HG03442 (cell line): Measurements from ENCODE around the gene MARS2.
"Not testable (repeated sequence)": the region's sequence is repeated elsewhere in the genome, so short reads cannot be mapped to it uniquely, and the experiment has no call there.

Source experiments
- ATAC-seq: cut with Tn5 transposase; IDR thresholded peaks from one replicate; pipeline ENCODE4 v1.9.1; 2021; ENCODE audit warnings: mild to moderate bottlenecking, moderate library complexity; ENCODE audit not compliant: unreplicated experiment

MARS2 gene

DNA sequence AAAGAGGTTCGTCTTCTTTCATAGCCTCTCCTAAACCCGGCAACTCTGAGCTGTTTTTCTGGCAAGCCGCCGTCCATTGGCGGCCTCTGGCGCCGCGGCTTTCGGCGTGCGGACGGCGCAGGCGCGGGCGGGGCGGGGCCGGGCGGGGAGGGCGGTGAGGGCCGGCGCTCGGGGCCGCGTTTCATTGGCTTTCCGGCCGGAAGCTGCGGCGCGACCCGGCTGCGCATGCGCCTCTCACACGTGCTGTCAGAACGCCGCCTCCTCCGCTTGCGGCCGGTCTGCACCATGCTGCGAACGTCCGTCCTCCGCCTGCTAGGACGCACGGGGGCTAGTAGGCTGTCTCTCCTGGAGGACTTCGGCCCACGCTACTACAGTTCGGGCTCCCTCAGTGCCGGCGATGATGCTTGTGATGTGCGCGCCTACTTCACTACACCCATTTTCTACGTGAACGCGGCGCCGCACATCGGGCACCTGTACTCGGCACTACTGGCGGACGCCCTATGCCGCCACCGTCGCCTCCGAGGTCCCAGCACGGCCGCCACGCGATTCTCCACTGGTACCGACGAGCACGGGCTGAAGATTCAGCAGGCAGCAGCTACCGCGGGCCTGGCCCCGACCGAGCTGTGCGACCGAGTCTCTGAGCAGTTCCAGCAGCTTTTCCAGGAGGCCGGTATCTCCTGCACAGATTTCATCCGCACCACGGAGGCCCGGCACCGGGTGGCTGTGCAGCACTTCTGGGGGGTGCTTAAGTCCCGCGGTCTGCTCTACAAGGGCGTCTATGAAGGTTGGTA, at the start of gene MARS2:
MARS2 (plus strand) TSS at position 249 of the 791 bp plus-strand sequence; CDS start at position 286, 37 bp downstream.
- peak; percentile 81 for ATAC-seq

DNA sequence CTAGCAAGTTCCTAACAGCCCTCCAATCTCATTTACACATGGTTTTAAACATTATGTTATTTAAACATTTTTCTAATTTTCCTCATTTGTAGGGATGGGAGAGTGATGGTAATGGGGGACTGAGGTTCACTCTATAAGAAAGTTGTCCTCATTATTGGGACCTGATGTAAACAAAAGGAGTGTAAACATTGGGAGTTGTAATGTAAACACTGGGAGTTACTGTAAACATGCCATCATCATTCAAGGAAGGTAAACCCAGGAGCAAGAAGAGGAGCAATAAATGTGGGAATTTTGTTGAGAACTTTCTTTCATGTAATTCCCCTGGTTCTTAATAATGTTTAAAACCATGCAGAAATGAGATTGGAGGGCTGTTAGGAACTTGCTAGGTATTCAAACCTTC, 47.6 kb upstream of the MARS2 start:
- ATAC-seq = no peak

DNA sequence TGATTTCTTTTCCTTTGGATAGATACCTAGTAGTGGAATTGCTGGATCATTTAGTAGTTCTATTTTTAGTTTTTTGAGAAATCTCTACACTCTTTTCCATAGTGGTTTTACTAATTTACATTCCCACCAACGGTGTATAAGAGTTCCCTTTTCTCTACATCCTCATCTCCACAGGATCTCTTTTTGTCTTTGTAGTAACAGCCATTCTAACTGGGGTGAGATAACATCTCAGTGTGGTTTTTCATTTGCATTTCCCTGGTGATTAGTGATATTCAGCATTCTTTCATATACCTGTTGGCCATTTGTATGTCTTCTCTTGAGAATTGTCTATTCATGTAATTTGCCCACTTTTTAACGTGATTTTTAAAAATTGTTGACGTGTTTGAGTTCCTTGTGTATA, 43.5 kb upstream of the MARS2 start:
- ATAC-seq = no peak

DNA sequence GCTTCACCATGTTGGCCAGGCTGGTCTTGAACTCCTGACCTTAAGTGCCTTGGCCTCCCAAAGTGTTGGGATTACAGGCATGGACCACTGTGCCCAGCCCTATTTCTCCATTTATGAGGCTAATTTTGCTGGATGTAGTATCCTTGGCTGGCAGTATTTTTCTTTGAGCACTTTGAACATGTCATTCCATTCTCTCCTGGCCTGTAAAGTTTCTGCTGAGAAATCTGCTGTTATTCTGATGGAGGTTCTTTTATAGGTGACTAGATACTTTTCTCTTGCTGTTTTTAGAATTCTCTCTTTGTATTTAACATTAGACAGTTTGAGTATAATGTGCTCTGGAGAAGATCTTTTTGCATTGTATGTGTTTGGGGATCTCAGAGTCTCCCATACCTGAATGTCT, 38.9 kb upstream of the MARS2 start:
- no peak for ATAC-seq

DNA sequence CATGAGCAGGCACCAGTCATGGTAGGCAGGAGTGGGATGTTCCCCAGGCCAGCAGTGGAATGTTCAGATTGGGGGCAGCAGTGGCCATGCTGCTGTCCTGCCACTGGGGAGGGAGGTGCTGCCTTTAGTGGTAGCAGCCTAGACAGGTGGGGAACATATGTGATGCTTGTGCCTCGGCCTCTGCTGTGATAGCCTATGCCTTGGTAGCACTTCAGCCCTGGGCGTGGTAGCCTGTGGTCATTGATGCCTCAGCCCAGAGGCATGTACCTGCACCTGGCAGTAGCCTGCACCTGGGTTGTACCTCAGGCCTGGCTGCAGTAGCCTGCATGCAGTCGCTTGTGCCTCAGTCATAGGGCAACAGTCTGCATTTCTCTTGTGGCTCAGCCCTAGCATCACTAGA, 36.9 kb upstream of the MARS2 start:
- no peak for ATAC-seq

DNA sequence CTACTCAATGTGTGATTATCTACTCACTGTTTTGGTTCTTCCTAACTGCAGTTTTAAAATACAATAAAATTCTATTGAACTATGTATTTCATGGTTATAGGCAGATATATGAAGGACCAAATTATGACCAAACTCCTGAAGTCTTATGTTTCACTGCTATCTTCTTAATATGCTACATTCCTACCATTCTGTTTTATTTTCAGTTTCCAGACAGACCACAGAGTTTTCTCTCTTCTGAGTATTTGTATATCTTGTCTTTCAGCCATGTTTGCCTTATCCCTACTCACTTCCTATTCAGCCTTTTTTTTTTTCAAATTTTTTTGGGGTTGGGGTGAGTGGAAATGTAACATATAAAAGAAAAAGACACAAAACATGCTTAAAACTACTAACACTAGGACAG, 36.1 kb upstream of the MARS2 start:
- no peak for ATAC-seq

DNA sequence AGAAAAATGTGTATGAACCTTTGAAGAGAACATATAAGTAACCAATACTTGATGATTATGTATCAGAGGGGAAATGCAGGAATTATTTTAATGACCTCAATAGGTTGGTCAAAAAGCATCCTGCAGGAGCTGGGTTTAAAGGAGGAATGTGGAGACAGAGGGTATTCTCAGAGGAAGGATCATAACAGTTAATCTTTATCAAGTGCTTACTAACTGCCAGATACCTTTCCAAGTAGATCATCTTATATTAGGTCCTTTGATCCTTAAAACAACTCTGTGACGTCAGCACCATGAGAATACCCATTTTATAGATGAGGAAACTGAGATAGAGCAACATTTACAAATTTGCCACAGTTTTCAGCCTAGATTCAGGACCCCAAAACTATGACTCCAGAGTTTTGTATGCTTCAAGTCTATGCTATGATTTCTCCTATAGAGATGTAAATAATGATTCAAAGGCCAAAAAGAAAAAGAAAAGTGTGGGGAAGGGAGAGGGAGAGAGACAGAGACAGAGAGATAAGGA, 32.7 kb upstream of the MARS2 start:
- ATAC-seq = no peak

DNA sequence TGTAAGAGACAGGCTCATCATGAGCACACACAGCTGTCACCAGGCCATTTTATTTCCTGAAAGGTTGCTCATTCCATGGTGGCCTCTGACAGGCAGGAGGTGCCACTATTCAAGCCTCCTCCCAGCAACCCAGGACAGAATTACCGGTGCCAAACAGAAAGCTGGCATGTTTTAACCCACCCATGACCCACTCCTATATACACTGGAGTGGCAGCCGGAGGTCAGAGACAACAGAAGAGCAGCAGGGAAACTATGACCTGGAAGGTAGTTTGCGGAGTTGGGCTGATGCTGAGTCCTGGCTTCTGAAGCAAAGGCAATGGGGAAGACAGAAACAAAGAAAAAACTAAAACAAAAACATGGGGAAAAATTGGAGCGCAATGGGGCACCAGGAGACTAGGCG, 32.1 kb upstream of the MARS2 start:
- ATAC-seq = no peak

DNA sequence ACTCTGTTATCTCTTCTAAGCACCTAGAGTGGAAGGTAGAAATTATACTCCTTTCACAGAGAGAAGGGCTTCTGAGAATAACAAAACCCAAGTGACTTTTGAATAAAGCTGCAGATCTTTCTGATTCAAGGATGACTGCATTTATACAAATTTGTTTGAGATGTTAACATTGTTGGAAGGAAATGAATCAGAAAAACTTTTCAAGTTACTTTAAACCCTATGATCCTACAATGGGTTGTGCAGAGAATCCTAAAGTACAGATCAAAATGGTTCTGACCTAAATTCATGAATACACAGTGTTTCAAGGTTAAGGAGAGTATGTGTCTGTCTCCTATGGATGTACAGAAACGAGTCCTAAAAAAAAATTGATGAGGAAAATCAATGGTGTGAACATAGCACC, 31.6 kb upstream of the MARS2 start:
- ATAC-seq = no peak

DNA sequence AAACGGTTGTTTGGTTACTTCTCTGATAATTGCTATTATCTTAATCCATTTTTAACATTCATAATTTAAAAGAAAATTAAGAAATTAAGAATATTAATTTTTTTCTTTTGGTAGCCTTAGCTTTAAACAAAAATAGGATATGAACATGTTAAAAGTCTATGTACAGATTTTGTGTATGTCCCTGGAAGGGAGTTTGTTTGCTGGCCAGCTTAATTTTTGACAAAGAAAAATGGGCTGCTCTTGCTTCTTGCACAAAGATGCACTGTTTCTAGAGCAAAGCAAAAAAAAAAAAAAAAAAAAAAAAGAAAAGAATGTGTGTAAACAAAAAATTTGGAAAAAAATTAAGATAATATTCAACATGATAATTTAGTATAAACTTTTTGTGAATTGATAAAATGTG, 31.1 kb upstream of the MARS2 start:
- no peak for ATAC-seq

DNA sequence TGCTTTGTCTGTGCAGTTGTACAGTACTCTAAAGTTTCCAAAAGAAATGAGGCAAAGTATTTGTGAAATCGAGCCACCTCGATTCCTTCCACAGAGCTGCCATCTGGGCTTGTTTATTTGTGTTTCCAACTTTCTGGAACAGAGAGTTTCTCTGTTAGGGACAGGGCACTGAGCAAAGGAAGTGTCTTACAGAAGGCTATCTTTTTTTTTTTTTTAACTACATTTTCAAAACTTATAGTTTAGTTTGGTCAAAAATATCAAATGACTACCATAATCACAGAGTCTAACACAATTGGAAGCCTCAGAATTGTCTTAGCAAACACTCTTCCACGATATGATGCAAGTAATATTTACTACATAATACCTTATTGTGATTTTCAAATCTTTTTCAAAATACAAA, 30.6 kb upstream of the MARS2 start:
- no peak for ATAC-seq

DNA sequence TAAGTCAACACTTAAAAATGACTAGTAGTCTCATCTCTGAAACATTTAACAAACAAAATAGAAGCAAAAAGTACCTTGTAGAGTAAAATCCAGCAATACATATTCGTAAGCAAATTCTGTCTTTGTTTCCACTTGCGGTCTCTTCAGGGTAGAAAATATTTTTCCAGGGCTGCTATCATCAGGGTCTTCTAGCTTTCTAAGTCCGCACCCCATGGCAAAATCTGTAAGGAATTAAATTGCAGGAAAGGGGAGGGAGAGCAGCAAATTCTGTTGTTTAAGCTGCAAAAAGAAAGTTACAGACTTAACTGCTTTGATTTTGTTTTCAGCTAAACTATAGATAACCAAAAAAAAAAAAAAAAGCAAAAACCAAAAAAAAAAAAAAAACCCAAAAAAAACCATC, 29.9 kb upstream of the MARS2 start, which contains the start of gene RFTN2:
RFTN2 (minus strand) TSS at position 342 of the 400 bp plus-strand sequence; CDS start at position 213, 129 bp downstream.
- no peak for ATAC-seq

DNA sequence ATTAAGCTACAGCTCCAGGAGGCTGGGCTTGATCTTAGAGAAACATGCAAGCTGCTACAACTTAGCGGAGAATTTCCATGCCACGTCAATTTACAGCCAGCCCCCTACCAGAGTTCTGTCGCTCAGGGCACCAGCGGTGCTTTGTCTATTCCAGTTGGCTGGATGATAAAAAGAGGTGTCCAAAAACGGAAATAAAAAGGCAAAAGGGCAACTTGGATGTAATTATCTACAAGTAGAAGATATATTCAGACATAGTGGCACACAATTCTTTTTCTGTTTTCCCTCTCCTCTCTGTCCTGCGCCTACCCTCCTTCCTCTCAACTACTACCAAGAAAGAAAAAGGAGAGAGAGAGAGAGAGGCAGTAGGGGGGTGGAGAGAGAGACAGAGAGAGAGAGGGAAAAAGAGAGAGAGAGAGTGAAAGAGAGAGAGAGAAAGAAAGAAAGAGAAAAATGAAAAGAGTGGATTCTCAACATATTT, 29.4 kb upstream of the MARS2 start:
- no peak for ATAC-seq

DNA sequence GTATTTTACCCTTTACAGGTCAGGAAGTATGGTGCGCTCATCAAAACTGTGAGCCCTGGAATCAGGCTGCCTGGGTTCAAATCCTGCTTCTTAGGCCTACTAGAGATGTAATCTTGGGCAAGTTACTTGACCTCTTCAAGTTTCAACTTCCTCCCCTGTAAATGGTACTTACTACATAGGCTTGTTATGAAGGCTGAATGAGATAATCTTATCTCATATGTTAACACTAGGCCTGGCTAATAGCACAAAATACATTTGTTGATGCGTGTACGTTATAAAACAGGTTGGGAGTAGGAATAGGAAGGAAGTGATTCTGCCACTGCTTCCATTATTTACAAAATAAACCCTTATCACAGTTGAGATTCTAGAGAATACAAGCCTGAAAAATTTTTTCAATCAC, 28.1 kb upstream of the MARS2 start:
- no peak for ATAC-seq

DNA sequence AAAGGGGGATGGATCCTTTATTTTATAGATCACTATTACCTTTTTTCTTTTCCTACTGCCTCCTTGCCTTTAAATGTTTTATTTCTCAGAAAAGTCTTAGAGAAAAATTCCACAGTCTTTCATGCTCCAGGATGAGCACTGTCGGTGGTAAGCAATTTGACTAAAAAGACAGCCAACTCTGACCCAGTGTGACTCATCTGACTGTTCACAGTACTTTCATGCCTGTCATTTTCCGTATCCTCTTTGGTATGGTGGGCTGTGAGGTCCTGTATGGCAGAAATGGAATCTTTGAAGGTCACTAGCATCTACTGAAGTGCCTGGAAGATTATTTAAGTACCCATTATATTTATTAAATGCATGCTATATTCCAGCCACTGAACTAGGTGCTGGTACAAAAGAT, 27.7 kb upstream of the MARS2 start:
- no peak for ATAC-seq

DNA sequence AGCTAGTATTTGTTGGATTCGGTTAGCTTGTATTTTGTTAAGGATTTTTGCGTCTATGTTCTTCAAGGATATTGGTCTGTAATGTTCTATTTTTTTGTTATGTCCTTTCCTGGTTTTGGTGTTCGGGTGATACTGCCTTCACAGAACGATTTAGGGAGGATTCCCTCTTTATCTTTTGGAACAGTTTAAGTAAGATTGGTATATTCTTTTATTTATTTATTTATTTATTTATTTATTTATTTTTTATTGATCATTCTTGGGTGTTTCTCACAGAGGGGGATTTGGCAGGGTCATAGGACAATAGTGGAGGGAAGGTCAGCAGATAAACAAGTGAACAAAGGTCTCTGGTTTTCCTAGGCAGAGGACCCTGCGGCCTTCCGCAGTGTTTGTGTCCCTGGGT, 10.0 kb upstream of the MARS2 start:
- not testable (repeated sequence) for ATAC-seq

DNA sequence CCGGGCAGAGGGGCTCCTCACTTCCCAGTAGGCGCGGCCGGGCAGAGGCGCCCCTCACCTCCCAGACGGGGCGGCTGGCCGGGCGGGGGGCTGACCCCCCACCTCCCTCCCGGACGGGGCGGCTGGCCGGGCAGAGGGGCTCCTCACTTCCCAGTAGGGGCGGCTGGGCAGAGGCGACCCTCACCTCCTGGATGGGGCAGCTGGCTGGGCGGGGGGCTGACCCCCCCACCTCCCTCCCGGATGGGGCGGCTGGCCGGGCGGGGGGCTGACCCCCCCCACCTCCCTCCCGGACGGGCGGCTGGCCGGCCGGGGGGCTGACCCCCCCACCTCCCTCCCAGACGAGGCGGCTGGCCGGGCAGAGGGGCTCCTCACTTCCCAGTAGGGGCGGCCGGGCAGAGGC, 9.2 kb upstream of the MARS2 start:
- ATAC-seq = not testable (repeated sequence)

DNA sequence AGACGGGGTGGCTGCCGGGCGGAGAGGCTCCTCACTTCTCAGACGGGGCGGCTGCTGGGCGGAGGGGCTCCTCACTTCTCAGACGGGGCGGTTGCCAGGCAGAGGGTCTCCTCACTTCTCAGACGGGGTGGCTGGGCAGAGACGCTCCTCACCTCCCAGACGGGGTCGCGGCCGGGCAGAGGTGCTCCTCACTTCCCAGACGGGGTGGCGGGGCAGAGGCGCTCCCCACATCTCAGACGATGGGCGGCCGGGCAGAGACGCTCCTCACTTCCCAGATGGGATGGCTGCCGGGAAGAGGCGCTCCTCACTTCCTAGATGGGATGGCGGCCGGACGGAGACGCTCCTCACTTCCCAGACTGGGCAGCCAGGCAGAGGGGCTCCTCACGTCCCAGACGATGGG, 8.6 kb upstream of the MARS2 start:
- ATAC-seq = not testable (repeated sequence)

DNA sequence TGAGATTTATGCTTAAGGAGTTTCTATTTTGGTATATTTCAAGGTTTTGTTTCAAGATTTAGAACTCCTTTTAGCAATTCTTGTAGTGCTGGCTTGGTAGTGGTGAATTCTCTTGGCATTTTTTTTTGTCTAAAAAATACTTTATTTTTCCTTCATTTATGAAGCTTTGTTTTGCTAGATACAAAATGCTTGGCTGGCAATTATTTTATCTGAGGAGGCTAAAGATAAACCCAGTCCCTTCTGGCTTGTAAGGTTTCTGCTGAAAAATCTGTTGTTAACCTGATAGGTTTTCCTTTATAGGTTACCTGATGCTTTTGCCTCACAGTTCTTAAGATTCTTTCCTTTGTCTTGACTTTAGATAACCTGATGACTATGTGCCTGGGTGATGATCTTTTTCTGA, 5.4 kb upstream of the MARS2 start:
- ATAC-seq = not testable (repeated sequence)

DNA sequence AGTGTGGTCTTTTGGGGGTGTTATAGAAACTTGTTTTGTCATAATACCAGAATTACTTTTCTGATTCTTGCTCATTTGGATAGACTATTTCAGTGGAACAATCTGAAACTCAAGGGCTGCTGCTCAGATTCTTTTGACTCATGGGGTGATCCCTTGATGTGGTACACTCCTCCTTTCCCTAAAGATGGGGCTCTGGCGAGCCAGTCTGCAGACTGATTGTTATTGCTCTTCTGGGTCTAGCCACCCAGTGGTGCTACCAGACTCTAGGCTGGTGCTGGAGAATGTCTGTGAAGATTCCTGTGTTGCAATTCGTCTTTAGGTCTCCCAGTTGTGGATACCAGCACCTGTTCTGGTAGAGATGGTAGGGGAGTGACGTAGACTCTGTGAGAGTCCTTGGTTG, 4.2 kb upstream of the MARS2 start:
- ATAC-seq = no peak

DNA sequence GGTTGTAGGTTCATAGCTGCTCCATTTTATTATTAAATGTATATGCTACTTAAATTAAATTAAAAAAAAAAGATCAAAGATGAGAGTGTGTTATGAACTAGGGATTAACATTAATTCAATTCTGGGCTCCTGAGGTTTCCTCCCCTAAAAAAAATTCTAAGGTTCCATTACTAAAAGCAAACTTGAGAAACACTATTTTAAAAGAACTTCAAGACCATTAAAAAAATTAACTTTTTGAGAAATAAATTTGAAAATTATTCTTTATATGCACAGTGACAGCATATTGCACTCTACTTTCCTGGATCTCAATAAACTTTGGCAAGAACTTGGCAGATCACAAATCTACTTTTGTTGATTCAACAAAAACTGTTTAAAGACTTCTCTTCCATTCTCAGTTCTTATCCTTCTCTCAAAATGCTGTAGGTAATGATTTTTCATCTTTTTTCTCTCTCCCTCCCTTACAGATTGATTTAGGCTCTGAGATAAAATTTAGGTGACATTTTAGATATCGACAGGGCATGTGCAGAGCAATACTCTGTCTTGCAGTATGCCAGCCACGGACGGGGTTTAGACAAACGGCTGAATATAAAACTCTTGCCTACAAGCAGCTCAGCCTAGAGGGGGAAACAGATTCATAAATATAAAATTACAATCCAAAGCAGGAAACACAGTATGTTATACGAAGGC, 592 bp upstream of the MARS2 start:
- ATAC-seq = peak; percentile 29
